ENCODE data around the gene CD9. TPM values are rescaled to one million over a fixed set of nuclear protein-coding genes. Genes with fewer than 3 reads are reported as not detected.

CD9 gene
- total and polyA plus RNA-seq, 2 of the 8 experiments (the other 6 are each of a cell fraction or from before 2014, with no cell fraction given): 168 to 319 TPM

- Histone ChIP-seq H3K4me3 (ENCODE audit: extremely low read depth in 1 of 4, insufficient read depth in 2 of 4, low read depth in 3 of 4, low read length in 4 of 4) (no peak overlapping the region), H2BK20ac (ENCODE audit: low read length) (0 out of 2 replicates have a peak overlapping the region, but pooled peaks have one; percentile 43), H4K5ac (ENCODE audit: insufficient read length, low read depth, low read length) (peak overlapping the region; percentile 34), H3K18ac (ENCODE audit: extremely low read depth, low read length) (peak overlapping the region; percentile 51; the same call in 1 of the 2 replicates), H3K79me2 (ENCODE audit: control insufficient read depth in 1 of 2, insufficient read depth in 2 of 2, low read length in 2 of 2) (peaks cover 0 to 84% of the 10 kb centered on the region in 2 experiments; a peak in 3 of 4 replicates), H4K91ac (replicated peaks; ENCODE audit: insufficient read length, low read length) (peak overlapping the region; percentile 61), H2BK12ac (ENCODE audit: low read depth, low read length) (peak overlapping the region; percentile 69; the same call in 1 of the 2 replicates), H3K4ac (replicated peaks; ENCODE audit: insufficient read length, low read depth, low read length) (peak overlapping the region; percentile 30), H3K14ac (ENCODE audit: insufficient read length) (no peak overlapping the region), H2AFZ (ENCODE audit: low read length) (no peak overlapping the region), H3K9me3 (ENCODE audit: insufficient read depth in 2 of 2, low read depth in 1 of 2, low read length in 1 of 2) (no peaks in the 10 kb centered on the region), H2AK5ac (ENCODE audit: low read depth, low read length) (peak overlapping the region; percentile 92), H3K56ac (replicated peaks; ENCODE audit: insufficient read length, low read depth, low read length) (no peak overlapping the region), H3K9ac (replicated peaks in 1 of 4; ENCODE audit: extremely low read depth in 1 of 4, low read depth in 3 of 4, low read length in 3 of 4) (no peak overlapping the region), H3K27ac (ENCODE audit: low read depth, low read length) (no peak overlapping the region), H4K20me1 (replicated peaks in 1 of 2; ENCODE audit: control insufficient read depth in 1 of 2, insufficient read depth in 2 of 2, low read length in 2 of 2) (peaks cover 0 to 14% of the 10 kb centered on the region in 2 experiments), H3K4me2 (ENCODE audit: insufficient read depth in 1 of 2, low read depth in 2 of 2, low read length in 2 of 2) (no peak overlapping the region), H3K23me2 (ENCODE audit: low read depth, low read length) (peaks cover 2% of the 10 kb centered on the region; the same call in 1 of the 2 replicates), H2BK5ac (ENCODE audit: low read depth, low read length) (peak overlapping the region; percentile 82), H3K23ac (ENCODE audit: insufficient read length) (no peak overlapping the region), H3K27me3 (replicated peaks in 1 of 4; ENCODE audit: control insufficient read depth in 3 of 4, extremely low read depth in 1 of 4, insufficient read depth in 3 of 4, low read length in 3 of 4) (no peaks in the 10 kb centered on the region; a peak in 1 of 7 replicates), H3K36me3 (ENCODE audit: control insufficient read depth in 2 of 4, insufficient read depth in 4 of 4, low read length in 3 of 4) (peaks cover 5 to 8% (median 7%) of the 10 kb centered on the region in 4 experiments; a peak in 7 of 8 replicates), H2BK15ac (ENCODE audit: low read length) (no peak overlapping the region), H3K79me1 (ENCODE audit: low read depth, low read length) (peaks cover 22% of the 10 kb centered on the region), H2BK120ac (replicated peaks; ENCODE audit: low read depth, low read length) (no peak overlapping the region), H3K4me1 (replicated peaks in 1 of 4; ENCODE audit: control insufficient read depth in 3 of 4, insufficient read depth in 4 of 4, low read length in 3 of 4) (peaks cover 17 to 27% (median 21%) of the 10 kb centered on the region in 4 experiments), H4K8ac (ENCODE audit: extremely low read depth, insufficient read depth, low read length) (no peak overlapping the region)
- 80% methylated on average over 6 of the region's 6 CpGs; no CpG with 5 or more reads in 1 of the 2 experiments for WGBS, 2 experiments (ENCODE audit: extremely low coverage in 1 of 2, insufficient coverage in 1 of 2, insufficient read length in 1 of 2, insufficient replicate concordance in 2 of 2, low coverage in 1 of 2, low lambda C conversion rate in 2 of 2, missing lambda C conversion rate in 1 of 2)
- ChIA-PET CTCF (ENCODE audit: partially characterized antibody) (interaction anchor here (0.8 to 15.1 kb wide), 7 partner anchors 9 to 153 kb away, joined by 3 to 130 read pairs (median 4); partner anchors contain the start of gene CD9), POLR2A (ENCODE audit: partially characterized antibody) (interaction anchor here (0.6 to 3.5 kb wide), 3 partner anchors 10 to 20 kb away, joined by 3 to 17 read pairs (median 11); partner anchors contain the start of gene CD9)
- DNase-seq (ENCODE audit: low read depth in 1 of 2, low spot score in 2 of 2) (no peak), FAIRE-seq (no peak)
- TF ChIP-seq SP2 (IDR thresholded peaks at IDR 0.05; ENCODE audit: low read length) (no peak), GABPA (IDR thresholded peaks at IDR 0.05; ENCODE audit: borderline replicate concordance, insufficient read depth, low read length) (no peak), RXRA (IDR thresholded peaks at IDR 0.05; ENCODE audit: insufficient read depth, low read depth, low read length) (no peak), EGR1 (IDR thresholded peaks at IDR 0.05; ENCODE audit: borderline replicate concordance, low read depth, low read length) (no peak), KDM1A (IDR thresholded peaks at IDR 0.05; ENCODE audit: borderline replicate concordance, low read length) (no peak), JUN (IDR thresholded peaks at IDR 0.05; ENCODE audit: low read depth, low read length) (no peak), GTF2F1 (IDR thresholded peaks at IDR 0.05; ENCODE audit: borderline replicate concordance, low read depth, low read length) (no peak), SP1 (IDR thresholded peaks at IDR 0.05; ENCODE audit: low read depth, low read length) (no peak), POU5F1 (IDR thresholded peaks at IDR 0.05; ENCODE audit: low read depth, low read length) (no peak), CTCF (IDR thresholded peaks at IDR 0.05; ENCODE audit: control extremely low read depth in 1 of 3, insufficient read depth in 1 of 3, low read depth in 1 of 3, low read length in 3 of 3) (no peak), SAP30 (IDR thresholded peaks at IDR 0.05; ENCODE audit: insufficient read depth, insufficient replicate concordance, low read length) (no peak)
These were observed 19.8 kb downstream of the CD9 start for GRCh38 chr12:6219980-6220379.

Measured in H1 (cell line).